Osteoblast (primary cell): Measurements from ENCODE around the gene PCDHGA8. TPM values are rescaled to one million over a fixed set of nuclear protein-coding genes. Genes with fewer than 3 reads are reported as not detected.

Experiments
- DNase-seq: peaks from one replicate; pipeline ENCODE4 v3.0.0; 2011; ENCODE audit warnings: low spot score, mixed read lengths; ENCODE audit not compliant: insufficient read length; ENCODE audit errors: missing footprints
- H2AFZ ChIP-seq: 2 replicates; pipeline ENCODE4 v1.6.0; 2011; ENCODE audit warnings: mild to moderate bottlenecking, low read length
- H3K27ac ChIP-seq: 2 replicates; pipeline ENCODE4 v1.5.1; 2011; ENCODE audit warnings: mild to moderate bottlenecking, low read depth, low read length, moderate library complexity
- H3K27me3 ChIP-seq: 2 replicates; pipeline ENCODE4 v1.6.0; 2012; ENCODE audit warnings: mild to moderate bottlenecking, control low read depth, inconsistent platforms, low read length, moderate library complexity; ENCODE audit not compliant: insufficient read depth
- H3K36me3 ChIP-seq: 2 replicates; pipeline ENCODE4 v1.5.1; 2011; ENCODE audit warnings: mild to moderate bottlenecking, low read length, control low read depth, moderate library complexity; ENCODE audit not compliant: insufficient read depth
- H3K4me1 ChIP-seq: 2 replicates; pipeline ENCODE4 v1.5.1; 2011; ENCODE audit warnings: mild to moderate bottlenecking, low read length, control low read depth, moderate library complexity; ENCODE audit not compliant: insufficient read depth
- H3K4me2 ChIP-seq: 2 replicates; pipeline ENCODE4 v1.6.0; 2011; ENCODE audit warnings: mild to moderate bottlenecking, low read length; ENCODE audit not compliant: insufficient read depth
- H3K4me3 ChIP-seq: fragments of 200-600 bp; sonication (generic); 3 replicates; pipeline ENCODE4 v1.5.1; 2012; ENCODE audit warnings: mild to moderate bottlenecking, low read length, inconsistent platforms; ENCODE audit not compliant: insufficient read depth
- H3K79me2 ChIP-seq: 2 replicates; pipeline ENCODE4 v1.6.0; 2012; ENCODE audit warnings: mild to moderate bottlenecking, low read length, control low read depth, inconsistent platforms; ENCODE audit not compliant: insufficient read depth
- H3K9me3 ChIP-seq: 2 replicates; pipeline ENCODE4 v1.5.1; 2011; ENCODE audit warnings: low read depth, low read length, control low read depth
- H4K20me1 ChIP-seq: 2 replicates; pipeline ENCODE4 v1.6.0; 2012; ENCODE audit warnings: mild to moderate bottlenecking, low read length, control low read depth; ENCODE audit not compliant: insufficient read depth
- total RNA-seq: library from RNA; depleted of rRNA; stranded (reverse); fragments of >200 nt; gene quantifications from 2 replicates; pipeline ENCODE4 v1.2.3, GENCODE V29; 2012
- TF ChIP-seq, protein P1 (sequence below): IDR thresholded peaks from 2 replicates; pipeline ENCODE4 v1.5.1; 2011; ENCODE audit warnings: mild to moderate bottlenecking, low read depth, low read length, moderate library complexity; ENCODE audit errors: extremely low read depth

The PCDHGA8 gene
- total RNA-seq, 1 donor: 3.6 TPM

DNA sequence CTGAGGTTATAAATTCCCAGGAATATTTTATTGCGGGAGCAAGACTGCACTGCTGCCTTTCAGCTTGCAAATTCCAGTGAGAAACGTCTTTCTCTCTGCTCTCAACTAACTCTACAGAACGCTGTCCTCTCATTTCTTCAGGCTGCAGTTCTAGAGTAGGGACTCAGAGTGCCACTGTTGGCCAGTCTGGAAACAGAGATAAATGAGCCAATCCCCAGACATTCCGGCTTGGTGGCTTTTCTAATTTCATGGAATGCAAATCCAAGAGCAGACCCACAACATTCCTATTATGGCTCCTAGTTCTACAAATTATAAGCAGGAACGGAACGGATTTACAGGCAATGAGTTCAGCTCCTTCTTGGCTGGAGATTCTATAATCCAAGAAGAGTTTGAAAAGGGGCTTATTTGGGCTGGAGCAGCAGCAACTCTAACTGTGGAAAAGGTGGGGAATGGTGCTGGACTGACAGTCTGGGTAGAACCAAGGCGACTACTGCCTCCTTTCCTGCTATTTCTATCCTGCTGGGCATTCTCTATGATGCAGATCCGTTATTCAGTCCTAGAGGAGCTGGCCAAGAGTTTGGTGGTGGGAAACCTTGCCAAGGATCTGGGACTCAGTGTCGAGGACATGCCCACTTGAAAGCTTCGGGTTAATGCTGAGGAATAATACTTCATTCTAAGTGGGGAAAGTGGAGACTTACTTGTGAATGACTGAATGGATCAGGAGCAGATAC lies 47.1 kb downstream of the PCDHGA8 start:
- TF ChIP-seq, protein P1, sequence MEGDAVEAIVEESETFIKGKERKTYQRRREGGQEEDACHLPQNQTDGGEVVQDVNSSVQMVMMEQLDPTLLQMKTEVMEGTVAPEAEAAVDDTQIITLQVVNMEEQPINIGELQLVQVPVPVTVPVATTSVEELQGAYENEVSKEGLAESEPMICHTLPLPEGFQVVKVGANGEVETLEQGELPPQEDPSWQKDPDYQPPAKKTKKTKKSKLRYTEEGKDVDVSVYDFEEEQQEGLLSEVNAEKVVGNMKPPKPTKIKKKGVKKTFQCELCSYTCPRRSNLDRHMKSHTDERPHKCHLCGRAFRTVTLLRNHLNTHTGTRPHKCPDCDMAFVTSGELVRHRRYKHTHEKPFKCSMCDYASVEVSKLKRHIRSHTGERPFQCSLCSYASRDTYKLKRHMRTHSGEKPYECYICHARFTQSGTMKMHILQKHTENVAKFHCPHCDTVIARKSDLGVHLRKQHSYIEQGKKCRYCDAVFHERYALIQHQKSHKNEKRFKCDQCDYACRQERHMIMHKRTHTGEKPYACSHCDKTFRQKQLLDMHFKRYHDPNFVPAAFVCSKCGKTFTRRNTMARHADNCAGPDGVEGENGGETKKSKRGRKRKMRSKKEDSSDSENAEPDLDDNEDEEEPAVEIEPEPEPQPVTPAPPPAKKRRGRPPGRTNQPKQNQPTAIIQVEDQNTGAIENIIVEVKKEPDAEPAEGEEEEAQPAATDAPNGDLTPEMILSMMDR: peak; percentile 26
- Histone ChIP-seq H3K4me3 (no peak overlapping the region), H3K79me2 (peaks cover 48% of the 10 kb centered on the region), H4K20me1 (no peaks in the 10 kb centered on the region), H3K27ac (no peak overlapping the region), H3K4me2 (no peak overlapping the region), H3K27me3 (no peaks in the 10 kb centered on the region), H3K4me1 (peaks cover 20% of the 10 kb centered on the region), H3K36me3 (no peaks in the 10 kb centered on the region), H2AFZ (no peak overlapping the region), H3K9me3 (no peaks in the 10 kb centered on the region)
- DNase-seq: no peak

DNA sequence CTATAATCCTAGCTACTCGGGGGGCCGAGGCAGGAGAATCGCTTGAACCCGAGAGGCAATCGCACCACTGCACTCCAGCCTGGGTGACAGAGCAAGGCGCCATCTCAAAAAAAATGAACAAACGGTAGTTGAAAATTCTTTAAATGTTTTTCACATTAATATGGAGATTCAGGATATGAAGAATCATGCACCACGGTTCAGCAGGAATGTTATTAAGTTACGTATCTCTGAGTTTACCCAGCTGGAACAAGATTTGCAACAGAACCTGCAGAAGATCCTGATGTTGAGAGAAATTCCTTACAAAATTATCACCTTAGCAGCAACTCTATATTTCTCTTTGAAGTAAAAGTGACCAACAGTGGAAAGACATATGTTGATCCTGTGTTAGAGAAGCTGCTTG lies 47.9 kb downstream of the PCDHGA8 start:
- TF ChIP-seq, protein P1: no peak
- no peak overlapping the region for H3K4me3 ChIP-seq
- DNase-seq: no peak
- no peak overlapping the region for H3K4me2 ChIP-seq
- H3K79me2 ChIP-seq: peaks cover 47% of the 10 kb centered on the region
- no peak overlapping the region for H3K27ac ChIP-seq
- H3K4me1 ChIP-seq: peaks cover 20% of the 10 kb centered on the region
- no peaks in the 10 kb centered on the region for H3K36me3 ChIP-seq
- no peaks in the 10 kb centered on the region for H3K9me3 ChIP-seq
- H2AFZ ChIP-seq: no peak overlapping the region
- H3K27me3 ChIP-seq: no peaks in the 10 kb centered on the region
- H4K20me1 ChIP-seq: no peaks in the 10 kb centered on the region

DNA sequence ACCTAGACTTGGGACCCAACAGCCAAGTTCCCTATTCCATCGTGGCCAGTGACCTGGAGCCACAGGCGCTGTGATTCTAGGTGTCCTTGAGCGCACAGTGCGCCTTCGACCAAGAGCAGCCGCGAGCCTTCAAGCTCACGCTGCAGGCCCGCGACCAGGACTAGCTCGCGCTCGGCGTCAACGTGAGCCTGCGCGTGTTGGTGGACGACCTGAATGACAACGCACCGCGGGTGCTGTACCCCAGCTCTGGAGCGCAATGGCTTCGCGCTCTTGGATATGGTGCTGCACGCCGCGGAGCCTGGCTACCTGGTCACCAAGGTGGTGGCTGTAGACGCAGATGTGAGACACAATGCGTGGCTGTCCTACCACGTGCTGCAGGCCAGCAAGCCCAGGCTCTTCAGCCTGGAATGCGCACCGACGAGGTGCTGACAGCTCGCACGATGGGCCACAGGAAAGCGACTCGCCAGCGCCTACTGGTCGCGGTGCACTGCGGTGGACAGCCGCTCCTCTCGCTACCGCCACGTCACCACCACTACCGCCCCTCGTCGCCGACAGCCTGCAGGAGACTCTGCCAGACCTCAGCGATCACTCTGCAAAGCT lies 49.2 kb downstream of the PCDHGA8 start:
- DNase-seq: no peak
- Histone ChIP-seq H3K36me3 (no peaks in the 10 kb centered on the region), H3K79me2 (peaks cover 41% of the 10 kb centered on the region), H3K4me3 (no peak overlapping the region), H3K27ac (no peak overlapping the region), H3K4me2 (no peak overlapping the region), H4K20me1 (no peaks in the 10 kb centered on the region), H2AFZ (no peak overlapping the region), H3K9me3 (no peaks in the 10 kb centered on the region), H3K4me1 (peaks cover 12% of the 10 kb centered on the region), H3K27me3 (no peaks in the 10 kb centered on the region)
- TF ChIP-seq, protein P1: no peak

Other genes with a start within 250 kb of the PCDHGA8 start
- gene PCDHB6, start 242.6 kb upstream of the PCDHGA8 start, total RNA-seq: 0.59 and 0.72 TPM in 2 replicates
- 2.2 and 2.4 TPM in 2 replicates for gene PCDHB7, start 220.0 kb upstream of the PCDHGA8 start, total RNA-seq
- gene PCDHB8, start 214.8 kb upstream of the PCDHGA8 start, total RNA-seq: 0.36 and 0.88 TPM in 2 replicates
- 1.1 and 3.5 TPM in 2 replicates for gene PCDHB16, start 210.2 kb upstream of the PCDHGA8 start, total RNA-seq
- 1.2 and 1.8 TPM in 2 replicates for gene PCDHB9, start 205.5 kb upstream of the PCDHGA8 start, total RNA-seq
- gene PCDHB10, start 200.3 kb upstream of the PCDHGA8 start, total RNA-seq: 2.2 and 2.7 TPM in 2 replicates
- 1.1 and 1.8 TPM in 2 replicates for gene PCDHB11, start 193.0 kb upstream of the PCDHGA8 start, total RNA-seq
- 0.59 and 0.72 TPM in 2 replicates for gene PCDHB12, start 183.9 kb upstream of the PCDHGA8 start, total RNA-seq
- gene PCDHB13, start 178.7 kb upstream of the PCDHGA8 start, total RNA-seq: 2.1 and 2.2 TPM in 2 replicates
- gene PCDHB14, start 169.3 kb upstream of the PCDHGA8 start, total RNA-seq: 2.7 and 2.9 TPM in 2 replicates
- gene PCDHB15, start 147.2 kb upstream of the PCDHGA8 start, total RNA-seq: 0.88 and 1.1 TPM in 2 replicates
- gene SLC25A2, start 88.6 kb upstream of the PCDHGA8 start, total RNA-seq: 0.36 and 0.59 TPM in 2 replicates
- gene TAF7, start 71.8 kb upstream of the PCDHGA8 start, total RNA-seq: 44.2 and 48.1 TPM in 2 replicates
- 1.1 and 1.5 TPM in 2 replicates for gene PCDHGA1, start 62.1 kb upstream of the PCDHGA8 start, total RNA-seq
- gene PCDHGA2, start 53.9 kb upstream of the PCDHGA8 start, total RNA-seq: 2.7 and 2.9 TPM in 2 replicates
- gene PCDHGA3, start 48.8 kb upstream of the PCDHGA8 start, total RNA-seq: 2.4 and 2.9 TPM in 2 replicates
- gene PCDHGB1, start 42.5 kb upstream of the PCDHGA8 start, total RNA-seq: 3.3 and 5.0 TPM in 2 replicates
- gene PCDHGA4, start 37.6 kb upstream of the PCDHGA8 start, total RNA-seq: 6.8 and 6.9 TPM in 2 replicates
- gene PCDHGB2, start 32.6 kb upstream of the PCDHGA8 start, total RNA-seq: 4.3 and 5.6 TPM in 2 replicates
- gene PCDHGA5, start 28.5 kb upstream of the PCDHGA8 start, total RNA-seq: 2.5 and 2.7 TPM in 2 replicates
- gene PCDHGB3, start 22.4 kb upstream of the PCDHGA8 start, total RNA-seq: 6.2 and 8.0 TPM in 2 replicates
- gene PCDHGA6, start 18.7 kb upstream of the PCDHGA8 start, total RNA-seq: 5.0 and 5.1 TPM in 2 replicates
- gene PCDHGA7, start 9.9 kb upstream of the PCDHGA8 start, total RNA-seq: 6.5 TPM in 2 replicates
- 14.1 and 15.9 TPM in 2 replicates for gene PCDHGB4, start 4.9 kb upstream of the PCDHGA8 start, total RNA-seq
- 21.5 and 24.2 TPM in 2 replicates for gene PCDHGB5, start 5.3 kb downstream of the PCDHGA8 start, total RNA-seq
- gene PCDHGA9, start 10.1 kb downstream of the PCDHGA8 start, total RNA-seq: 6.2 and 6.5 TPM in 2 replicates
- gene PCDHGB6, start 15.4 kb downstream of the PCDHGA8 start, total RNA-seq: 6.2 and 8.0 TPM in 2 replicates
- gene PCDHGA10, start 20.4 kb downstream of the PCDHGA8 start, total RNA-seq: 23.2 and 24.8 TPM in 2 replicates
- gene PCDHGB7, start 25.0 kb downstream of the PCDHGA8 start, total RNA-seq: 18.5 and 19.2 TPM in 2 replicates
- gene PCDHGA11, start 28.4 kb downstream of the PCDHGA8 start, total RNA-seq: 12.3 and 16.5 TPM in 2 replicates
- gene PCDHGA12, start 37.9 kb downstream of the PCDHGA8 start, total RNA-seq: 20.6 and 33.6 TPM in 2 replicates
- gene PCDHGC3, start 83.3 kb downstream of the PCDHGA8 start, total RNA-seq: 59.4 and 91.3 TPM in 2 replicates
- 2.9 and 3.8 TPM in 2 replicates for gene PCDHGC4, start 92.4 kb downstream of the PCDHGA8 start, total RNA-seq
- 3.6 and 5.3 TPM in 2 replicates for gene PCDHGC5, start 96.4 kb downstream of the PCDHGA8 start, total RNA-seq
- 18.5 and 19.2 TPM in 2 replicates for gene DIAPH1, start 226.4 kb downstream of the PCDHGA8 start, total RNA-seq
- 47.8 and 50.4 TPM in 2 replicates for gene HDAC3, start 244.2 kb downstream of the PCDHGA8 start, total RNA-seq
- gene RELL2, start 244.4 kb downstream of the PCDHGA8 start, total RNA-seq: 4.4 and 5.1 TPM in 2 replicates